Tibial artery (tissue), 4 donors: ENCODE results near the gene DNAJB1.

ENCODE experiments used
- DNase-seq, 2 donors: peaks; one replicate each; pipeline ENCODE4 v3.0.0-alpha.2; 2019
- H3K27ac ChIP-seq, 2 donors: fragments of 200-600 bp; sonication (generic) in 1 of 2; 1 replicate in 1 of 2; 2 replicates in 1 of 2; pipeline ENCODE4 v1.5.1; 2018 to 2019; ENCODE audit warnings: mild to moderate bottlenecking in 1 of 2
- H3K27me3 ChIP-seq, 2 donors: fragments of 200-600 bp; sonication (generic) in 1 of 2; one replicate each; pipeline versions ENCODE4 v1.5.1 to v1.6.0; 2016 to 2019
- H3K36me3 ChIP-seq, 3 donors: fragments of 200-600 bp; sonication (generic) in 2 of 3; one replicate each; pipeline ENCODE4 v1.5.1; 2016 to 2019; ENCODE audit warnings: mild to moderate bottlenecking in 2 of 3
- H3K4me1 ChIP-seq, 4 donors: fragments of 200-600 bp; sonication (generic) in 2 of 4; 1 replicate in 3 of 4; 2 replicates in 1 of 4; pipeline ENCODE4 v1.5.1; 2016 to 2019
- H3K4me3 ChIP-seq, 2 donors: fragments of 200-600 bp; sonication (generic) in 1 of 2; 1 replicate in 1 of 2; 2 replicates in 1 of 2; pipeline ENCODE4 v1.5.1; 2018 to 2019; ENCODE audit warnings: mild to moderate bottlenecking in 2 of 2
- H3K9me3 ChIP-seq, 3 donors: fragments of 200-600 bp; sonication (generic) in 1 of 3; one replicate each; pipeline ENCODE4 v1.5.1; 2016 to 2019
- CTCF ChIP-seq, 2 experiments: fragments of 200-600 bp in 1 of 2; fragments of 450-650 bp in 1 of 2; IDR thresholded peaks; one replicate each; pipeline ENCODE4 v1.5.1; 2017 to 2019; ENCODE audit warnings: antibody characterized with exemption in 2 of 2, mild to moderate bottlenecking in 1 of 2, moderate library complexity in 1 of 2
- intact Hi-C: fragments of 100-400 bp; cut with DNase I; formaldehyde crosslinking; loops from one replicate; pipeline ENCODE4 v1.15.0; 2023; ENCODE audit warnings: low total_unique reads

Gene DNAJB1

GRCh38 chr19:14560776-14561108, 42.5 kb upstream of the DNAJB1 start:
- H3K4me1 ChIP-seq, result peaks cover 0 to 56% (median 33%) of the 10 kb centered on the region in 4 donors
- peak overlapping the region; percentile 82 to 88 for H3K27ac ChIP-seq
- H3K27me3 ChIP-seq, result no peaks in the 10 kb centered on the region
- H3K4me3 ChIP-seq, result no peak overlapping the region
- H3K9me3 ChIP-seq, result no peaks in the 10 kb centered on the region
- peaks cover 0 to 15% (median 13%) of the 10 kb centered on the region in 3 donors for H3K36me3 ChIP-seq
- TF ChIP-seq CTCF (IDR thresholded peaks at IDR 0.05), result no peak
- intact Hi-C loops, result no loop called here
- no peak for DNase-seq

DNA sequence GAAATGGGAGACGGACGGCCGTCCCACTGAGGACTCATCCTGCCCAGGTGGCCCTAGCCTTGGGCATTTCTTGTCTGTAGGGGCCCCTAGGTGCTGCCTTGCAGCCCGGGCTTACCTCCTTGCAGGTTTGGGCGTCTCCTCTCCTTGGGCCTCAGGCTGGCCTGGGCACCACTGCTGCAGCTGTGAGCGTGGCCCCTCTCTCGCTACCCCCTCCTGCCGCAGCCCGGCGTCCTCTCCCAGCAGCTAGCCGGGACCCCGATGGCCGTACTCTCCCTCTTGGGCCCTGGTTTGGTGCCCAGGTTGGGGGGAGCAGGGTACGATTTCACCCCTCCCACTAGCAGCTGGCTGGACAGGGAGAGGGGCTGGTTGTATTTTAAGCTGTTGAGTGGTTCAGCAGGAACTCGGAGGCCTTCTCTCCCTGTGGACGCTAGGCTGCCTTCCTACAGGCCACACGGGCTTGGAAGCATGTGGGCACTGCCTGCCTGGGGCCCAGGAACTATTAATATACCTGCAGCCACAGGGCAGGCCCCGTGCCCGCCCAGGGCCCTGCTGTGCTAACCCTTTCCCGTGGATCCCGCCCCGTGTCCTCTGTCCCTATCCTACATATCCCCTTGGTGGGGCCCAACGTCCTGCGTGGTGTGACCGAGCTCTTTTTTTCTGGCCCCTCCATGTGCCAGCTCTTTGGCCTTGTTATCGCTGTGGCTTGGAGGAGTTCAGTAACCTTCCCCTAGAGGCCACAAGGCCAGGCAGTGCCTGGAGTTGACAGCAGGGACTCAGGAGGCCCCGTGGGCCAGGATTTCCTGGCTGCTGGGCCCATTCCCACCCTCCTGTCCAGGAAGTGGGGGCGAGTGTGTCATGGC, 41.9 kb upstream of the DNAJB1 start:
- no peaks in the 10 kb centered on the region for H3K27me3 ChIP-seq
- no peak for TF ChIP-seq CTCF (IDR thresholded peaks at IDR 0.05)
- H3K4me1 ChIP-seq, result peaks cover 0 to 57% (median 33%) of the 10 kb centered on the region in 4 donors
- no peaks in the 10 kb centered on the region for H3K9me3 ChIP-seq
- H3K36me3 ChIP-seq, result peaks cover 0 to 9% (median 7%) of the 10 kb centered on the region in 3 donors
- DNase-seq, result no peak
- intact Hi-C loops, result no loop called here
- no peak overlapping the region for H3K4me3 ChIP-seq
- H3K27ac ChIP-seq, result peak overlapping the region; percentile 82 to 88

- intact Hi-C loops, result no loop called here
- Histone ChIP-seq H3K4me3 (no peak overlapping the region), H3K36me3 (no peaks in the 10 kb centered on the region), H3K4me1 (peaks cover 0 to 65% (median 33%) of the 10 kb centered on the region in 4 donors), H3K27ac (no peak overlapping the region), H3K27me3 (no peaks in the 10 kb centered on the region), H3K9me3 (no peaks in the 10 kb centered on the region)
- TF ChIP-seq CTCF (IDR thresholded peaks at IDR 0.05), result no peak
- no peak for DNase-seq
These were observed 40.3 kb upstream of the DNAJB1 start for GRCh38 chr19:14558370-14559066.

DNA sequence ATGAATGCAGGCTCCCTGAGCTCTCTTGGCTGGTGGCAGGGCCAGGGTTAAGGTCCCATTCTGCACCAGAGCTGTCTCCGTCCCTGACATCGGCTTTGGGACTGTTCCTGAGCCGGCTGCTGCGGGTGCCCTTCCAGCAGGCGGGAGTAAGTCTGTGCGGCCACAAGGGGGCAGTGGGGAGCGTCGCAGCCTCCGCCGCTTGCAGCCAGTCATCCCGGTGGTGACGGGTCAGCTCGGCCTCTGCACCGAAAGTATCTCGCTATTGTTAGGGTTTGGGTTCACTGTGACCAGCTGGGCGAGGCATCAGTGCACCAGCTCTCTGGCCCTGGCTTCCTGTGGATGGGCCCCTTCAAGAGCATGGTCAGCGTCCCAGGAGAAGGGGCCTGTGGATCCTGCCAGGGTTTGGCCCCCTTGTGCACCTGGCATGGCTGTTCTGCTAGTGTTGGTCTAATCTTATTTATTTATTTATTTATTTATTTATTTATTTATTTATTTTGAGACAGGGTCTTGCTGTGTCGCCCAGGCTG, 38.5 kb upstream of the DNAJB1 start:
- no peaks in the 10 kb centered on the region for H3K9me3 ChIP-seq
- peak overlapping the region; percentile 18 to 33 for H3K4me3 ChIP-seq
- no peaks in the 10 kb centered on the region for H3K36me3 ChIP-seq
- peaks cover 0 to 55% (median 22%) of the 10 kb centered on the region in 4 donors for H3K4me1 ChIP-seq
- H3K27me3 ChIP-seq, result no peaks in the 10 kb centered on the region
- H3K27ac ChIP-seq, result no peak overlapping the region
- DNase-seq, result peak; percentile 44 to 81
- TF ChIP-seq CTCF (IDR thresholded peaks at IDR 0.05), result peak; percentile 83 to 95
- intact Hi-C loops, result no loop called here

GRCh38 chr19:14555918-14556661, 37.9 kb upstream of the DNAJB1 start:
- Histone ChIP-seq H3K9me3 (no peaks in the 10 kb centered on the region), H3K36me3 (no peaks in the 10 kb centered on the region), H3K4me3 (peak overlapping the region in 1 of 2 donors; percentile 33), H3K27ac (no peak overlapping the region), H3K27me3 (no peaks in the 10 kb centered on the region), H3K4me1 (peaks cover 0 to 53% (median 15%) of the 10 kb centered on the region in 4 donors)
- no peak for DNase-seq
- intact Hi-C loops, result no loop called here
- no peak for TF ChIP-seq CTCF (IDR thresholded peaks at IDR 0.05)
